Measurements from ENCODE around the gene TTLL10.
"Not testable (repeated sequence)": the region's sequence is repeated elsewhere in the genome, so short reads cannot be mapped to it uniquely, and the experiment has no call there.

Gene TTLL10

GRCh38 chr1:1151306-1151705, 22.4 kb upstream of the TTLL10 start:
- Histone ChIP-seq H3K4me2 (ENCODE audit: low read depth, low read length, poor library complexity, severe bottlenecking) (no peak overlapping the region), H4K20me1 (ENCODE audit: low read depth, low read length) (no peaks in the 10 kb centered on the region), H2AFZ (ENCODE audit: low read depth, low read length, severe bottlenecking) (no peak overlapping the region), H3K27me3 (ENCODE audit: low read length) (no peaks in the 10 kb centered on the region), H3F3A (ENCODE audit: insufficient read depth) (no peaks in the 10 kb centered on the region), H3K36me3 (ENCODE audit: low read length) (no peaks in the 10 kb centered on the region), H3K79me2 (ENCODE audit: insufficient read depth, low read length) (no peaks in the 10 kb centered on the region), H3K4me3 (ENCODE audit: insufficient read depth, low read length, poor library complexity, severe bottlenecking) (no peak overlapping the region), H3K9ac (ENCODE audit: low read length) (no peak overlapping the region), H3K9me3 (ENCODE audit: insufficient read depth, low read length) (peaks cover 10% of the 10 kb centered on the region; the same call in 1 of the 2 replicates), H3K9me2 (replicated peaks; ENCODE audit: insufficient read depth, low read length) (no peaks in the 10 kb centered on the region), H3K27ac (ENCODE audit: low read depth, low read length) (no peak overlapping the region)
- no peak for TF ChIP-seq CTCF (IDR thresholded peaks at IDR 0.05; ENCODE audit: insufficient read depth, low read length, poor library complexity, severe bottlenecking)
- no peak for TF ChIP-seq EZH2phosphoT487 (conservative IDR thresholded peaks at IDR 0.05; ENCODE audit: low read length)

GRCh38 chr1:1152431-1152830, 21.2 kb upstream of the TTLL10 start:
- peaks cover 10% of the 10 kb centered on the region; the same call in 1 of the 2 replicates for H3K9me3 ChIP-seq (ENCODE audit: insufficient read depth, low read length)
- not testable (repeated sequence) for H4K20me1 ChIP-seq (ENCODE audit: low read depth, low read length); H3K4me3 ChIP-seq (ENCODE audit: insufficient read depth, low read length, poor library complexity, severe bottlenecking); H3K27ac ChIP-seq (ENCODE audit: low read depth, low read length); H3K36me3 ChIP-seq (ENCODE audit: low read length); H3K27me3 ChIP-seq (ENCODE audit: low read length); H2AFZ ChIP-seq (ENCODE audit: low read depth, low read length, severe bottlenecking); H3K9me2 ChIP-seq (replicated peaks; ENCODE audit: insufficient read depth, low read length); H3K9ac ChIP-seq (ENCODE audit: low read length); H3K4me2 ChIP-seq (ENCODE audit: low read depth, low read length, poor library complexity, severe bottlenecking); H3K79me2 ChIP-seq (ENCODE audit: insufficient read depth, low read length); H3F3A ChIP-seq (ENCODE audit: insufficient read depth)

GRCh38 chr1:1153215-1153614, 20.5 kb upstream of the TTLL10 start:
- H3K36me3 ChIP-seq (ENCODE audit: low read length); H3K79me2 ChIP-seq (ENCODE audit: insufficient read depth, low read length); H3K27me3 ChIP-seq (ENCODE audit: low read length); H3K27ac ChIP-seq (ENCODE audit: low read depth, low read length); H3K4me2 ChIP-seq (ENCODE audit: low read depth, low read length, poor library complexity, severe bottlenecking); H3K9me2 ChIP-seq (replicated peaks; ENCODE audit: insufficient read depth, low read length); H3F3A ChIP-seq (ENCODE audit: insufficient read depth); H4K20me1 ChIP-seq (ENCODE audit: low read depth, low read length); H2AFZ ChIP-seq (ENCODE audit: low read depth, low read length, severe bottlenecking); H3K9ac ChIP-seq (ENCODE audit: low read length); H3K4me3 ChIP-seq (ENCODE audit: insufficient read depth, low read length, poor library complexity, severe bottlenecking): not testable (repeated sequence)
- H3K9me3 ChIP-seq (ENCODE audit: insufficient read depth, low read length), result peaks cover 10% of the 10 kb centered on the region; the same call in 1 of the 2 replicates

GRCh38 chr1:1153874-1154273, 19.8 kb upstream of the TTLL10 start:
- Histone ChIP-seq H3K9me3 (ENCODE audit: insufficient read depth, low read length) (peaks cover 10% of the 10 kb centered on the region; the same call in 1 of the 2 replicates), H3K4me3 (ENCODE audit: insufficient read depth, low read length, poor library complexity, severe bottlenecking) (no peak overlapping the region), H2AFZ (ENCODE audit: low read depth, low read length, severe bottlenecking) (no peak overlapping the region), H3K27ac (ENCODE audit: low read depth, low read length) (no peak overlapping the region), H4K20me1 (ENCODE audit: low read depth, low read length) (no peaks in the 10 kb centered on the region), H3F3A (ENCODE audit: insufficient read depth) (no peaks in the 10 kb centered on the region), H3K9ac (ENCODE audit: low read length) (no peak overlapping the region), H3K36me3 (ENCODE audit: low read length) (no peaks in the 10 kb centered on the region), H3K9me2 (replicated peaks; ENCODE audit: insufficient read depth, low read length) (no peaks in the 10 kb centered on the region), H3K79me2 (ENCODE audit: insufficient read depth, low read length) (no peaks in the 10 kb centered on the region), H3K4me2 (ENCODE audit: low read depth, low read length, poor library complexity, severe bottlenecking) (no peak overlapping the region), H3K27me3 (ENCODE audit: low read length) (no peaks in the 10 kb centered on the region)
- no peak for TF ChIP-seq EZH2phosphoT487 (conservative IDR thresholded peaks at IDR 0.05; ENCODE audit: low read length)
- TF ChIP-seq CTCF (IDR thresholded peaks at IDR 0.05; ENCODE audit: insufficient read depth, low read length, poor library complexity, severe bottlenecking), result no peak
